Activated CD4-positive, CD25-positive, alpha-beta regulatory T cell treated with anti-CD3 and anti-CD28 coated beads, Interleukin-2, amount 50 U/mL, for 72 hours (primary cell): Measurements from ENCODE around the gene VIP.

ENCODE experiments used
- DNase-seq: peaks from one replicate; pipeline ENCODE4 v3.0.0; 2021

The VIP gene

DNA sequence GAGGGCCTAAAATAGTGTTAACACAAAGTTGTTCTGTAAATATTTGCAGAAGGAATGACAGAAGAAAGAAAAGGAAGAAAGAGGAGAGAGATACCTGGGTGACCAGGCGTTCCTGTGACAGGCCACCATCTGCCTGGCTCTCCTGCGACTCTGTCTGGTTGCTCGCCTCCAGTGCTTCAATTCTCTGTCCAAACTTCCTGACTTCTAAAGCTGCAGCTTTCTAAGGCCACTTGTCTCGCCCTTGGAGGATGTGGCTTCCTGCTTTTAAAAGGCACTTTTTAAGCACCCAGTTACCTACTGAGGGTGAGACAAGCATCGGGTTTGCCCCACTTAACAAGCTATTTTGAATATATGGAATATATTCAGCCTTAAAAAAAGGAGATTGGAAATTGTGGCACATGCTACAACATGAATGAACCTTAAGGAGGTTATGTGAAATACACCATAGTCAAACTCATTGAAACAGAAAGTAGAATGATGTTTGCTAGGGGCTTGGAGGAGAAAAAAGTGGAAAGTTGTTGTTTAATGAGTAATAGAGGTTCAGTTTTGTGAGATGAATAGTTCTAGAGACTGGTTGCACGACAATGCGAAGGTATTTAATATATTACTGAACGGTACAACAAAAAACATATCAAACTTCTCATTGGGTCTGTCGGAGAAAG is 32.8 kb downstream of the VIP start:
- DNase-seq, result no peak

DNA sequence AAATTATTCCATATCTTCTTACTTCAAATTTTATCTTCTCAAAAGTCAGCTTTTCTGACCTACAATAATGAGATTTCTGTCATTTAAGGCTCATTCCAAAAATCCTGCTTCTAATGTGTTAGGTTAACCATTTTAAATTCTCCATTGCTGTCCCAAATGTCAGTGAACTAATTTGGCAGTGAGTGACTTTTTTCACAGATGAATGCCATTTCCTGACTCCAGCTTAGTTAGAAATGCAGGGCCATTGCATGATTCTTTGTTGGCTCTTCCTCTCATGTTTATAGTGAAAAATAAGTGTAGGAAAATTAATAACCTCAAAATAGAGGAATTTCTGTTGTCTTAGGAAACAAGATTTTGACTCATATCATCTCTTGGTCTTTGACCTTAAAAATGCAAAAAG is 44.1 kb downstream of the VIP start:
- no peak for DNase-seq

DNA sequence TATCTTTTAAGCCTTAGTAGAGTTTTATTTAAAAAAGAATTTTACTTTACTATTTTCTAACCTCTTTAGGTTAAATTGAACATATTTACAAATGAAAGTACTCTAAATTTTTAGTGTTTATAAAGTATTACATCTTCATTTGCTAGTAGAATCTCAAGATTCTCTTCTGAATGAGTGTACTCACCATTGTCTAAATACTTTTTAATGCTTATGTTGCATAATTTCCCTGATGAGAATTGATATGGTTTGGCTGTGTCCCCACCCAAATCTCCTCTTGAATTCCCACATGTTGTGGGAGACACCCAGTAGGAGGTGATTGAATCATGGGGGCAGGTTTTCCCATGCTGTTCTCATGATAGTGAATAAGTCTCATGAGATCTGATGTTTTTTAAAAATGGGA is 53.6 kb downstream of the VIP start:
- no peak for DNase-seq
